Right renal cortex interstitium (tissue), 3 donors: ENCODE results near the gene TAL2. TPM values are rescaled to one million over a fixed set of nuclear protein-coding genes. Genes with fewer than 3 reads are reported as not detected.
"Not testable (repeated sequence)": the region's sequence is repeated elsewhere in the genome, so short reads cannot be mapped to it uniquely, and the experiment has no call there.

Experiments used
- DNase-seq, 3 donors: peaks; one replicate each; pipeline ENCODE4 v3.0.0-alpha.2; 2013; ENCODE audit warnings: low read depth in 3 of 3, low spot score in 2 of 3
- polyA plus RNA-seq, 3 donors: library from polyadenylated mRNA; unstranded; fragments of 120-200 nt; gene quantifications; one replicate each; pipeline ENCODE4 v1.2.1, GENCODE V29; 2013; ENCODE audit not compliant: insufficient read length in 3 of 3

Gene TAL2
- polyA plus RNA-seq, 3 donors: 1.6 to 2.7 (median 2.1) TPM

GRCh38 chr9:105703638-105704037 is 41.4 kb downstream of the TAL2 start:
- not testable (repeated sequence) for DNase-seq

DNA sequence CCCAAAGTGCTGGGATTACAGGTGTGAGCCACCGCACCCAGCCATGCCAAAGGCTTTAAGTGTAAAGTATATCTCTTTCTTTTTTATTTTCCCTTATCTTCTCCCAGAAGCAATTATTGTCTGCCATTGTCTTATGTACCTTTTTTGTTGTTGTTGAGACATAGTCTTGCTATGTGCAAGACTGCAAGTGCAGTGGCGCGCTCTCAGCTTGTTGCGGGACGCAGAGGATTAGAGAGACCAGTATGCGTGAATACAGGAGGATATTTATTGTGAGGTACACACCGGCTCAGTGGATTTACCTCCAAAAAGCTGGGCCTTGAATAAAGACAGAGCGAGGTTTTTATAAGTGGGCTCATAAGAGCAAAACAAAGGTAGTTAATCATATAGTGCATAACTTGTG is 43.9 kb downstream of the TAL2 start:
- DNase-seq: no peak

DNA sequence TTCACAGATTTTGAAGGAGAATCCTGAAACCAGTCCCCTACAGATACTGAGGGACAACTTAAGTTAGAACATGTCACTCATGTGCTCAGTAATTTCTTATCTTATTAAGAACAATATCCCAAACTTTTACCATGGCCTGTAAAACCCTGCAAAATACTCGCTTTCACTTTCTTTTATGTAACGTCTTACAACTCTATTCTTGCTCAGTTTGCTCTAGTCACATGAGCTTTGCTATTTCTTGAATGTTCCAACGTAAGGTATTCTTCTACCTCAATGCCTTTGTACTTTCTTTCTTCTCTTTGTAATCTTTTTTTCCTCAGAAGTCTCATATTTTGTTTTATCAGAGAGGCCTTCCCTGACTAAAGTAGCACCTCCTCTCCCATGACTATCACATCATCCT is 46.1 kb downstream of the TAL2 start:
- no peak for DNase-seq

GRCh38 chr9:105710638-105711037 is 48.4 kb downstream of the TAL2 start:
- no peak for DNase-seq

GRCh38 chr9:105711867-105712266 is 49.6 kb downstream of the TAL2 start:
- no peak for DNase-seq

DNA sequence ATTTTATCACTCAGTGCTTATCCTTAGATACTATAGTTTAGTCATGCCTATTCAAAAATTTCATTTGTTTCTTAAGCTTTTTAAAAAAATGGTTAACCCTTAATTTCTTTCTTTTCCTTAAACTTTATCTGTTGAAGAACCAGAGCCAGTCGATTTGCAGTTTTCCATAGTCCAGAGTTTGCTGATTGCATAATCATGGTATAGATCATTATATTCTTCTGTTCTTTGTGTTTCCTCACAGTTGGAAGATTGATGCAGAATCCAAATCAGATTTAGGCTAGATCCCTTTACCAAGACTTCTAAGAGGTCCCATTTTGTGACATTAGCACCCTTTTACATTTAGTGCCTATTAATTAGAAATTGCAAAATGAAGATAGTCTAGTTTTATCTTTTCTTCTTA is 50.0 kb downstream of the TAL2 start:
- no peak for DNase-seq

Other genes starting within 250 kb of the TAL2 start
- 10 to 100 TPM in 2 of 3 donors, 1 to 10 TPM in 1; 9.5 to 10.7 (median 10.6) TPM for gene FSD1L, start 214.4 kb upstream of the TAL2 start, polyA plus RNA-seq
- gene FKTN, start 104.3 kb upstream of the TAL2 start, polyA plus RNA-seq: 10 to 100 TPM; 22.3 to 28.1 (median 24.8) TPM
- 10 to 100 TPM; 30.2 to 53.3 (median 48.2) TPM for gene TMEM38B, start 32.1 kb downstream of the TAL2 start, polyA plus RNA-seq